Measurements from ENCODE around the gene JAG2.
A peak's percentile ranks its signal among the peaks of the same experiment; 100 is the strongest.

The JAG2 gene

GRCh38 chr14:105108516-105108864 is 60.1 kb downstream of the JAG2 start:
- DNase-seq = no peak

- no peak for DNase-seq
These were observed 60.6 kb downstream of the JAG2 start for GRCh38 chr14:105107781-105108515.

- DNase-seq = no peak
These were observed 61.2 kb downstream of the JAG2 start for GRCh38 chr14:105107351-105107750.

- no peak for DNase-seq
These were observed 63.4 kb downstream of the JAG2 start for GRCh38 chr14:105105158-105105557.

- DNase-seq = no peak
These were observed 65.7 kb downstream of the JAG2 start for GRCh38 chr14:105102893-105103292.

- no peak for DNase-seq
These were observed 66.2 kb downstream of the JAG2 start for GRCh38 chr14:105102361-105102870.

GRCh38 chr14:105100910-105101309 is 67.7 kb downstream of the JAG2 start:
- DNase-seq = no peak

GRCh38 chr14:105099778-105100177 is 68.8 kb downstream of the JAG2 start:
- DNase-seq = no peak

GRCh38 chr14:105098316-105098715 is 70.3 kb downstream of the JAG2 start:
- no peak for DNase-seq

GRCh38 chr14:105097794-105098127 is 70.8 kb downstream of the JAG2 start:
- DNase-seq = no peak

- no peak for DNase-seq
These were observed 72.2 kb downstream of the JAG2 start for GRCh38 chr14:105096206-105096875.

- no peak for DNase-seq
These were observed 73.3 kb downstream of the JAG2 start for GRCh38 chr14:105095236-105095805.

- no peak for DNase-seq
These were observed 74.2 kb downstream of the JAG2 start for GRCh38 chr14:105094193-105094907.

GRCh38 chr14:105093431-105094192 is 75.0 kb downstream of the JAG2 start:
- DNase-seq = peak; percentile 88

GRCh38 chr14:105093038-105093430 is 75.5 kb downstream of the JAG2 start:
- DNase-seq = peak; percentile 64

- peak; percentile 68 for DNase-seq
These were observed 76.2 kb downstream of the JAG2 start for GRCh38 chr14:105092171-105093037.

GRCh38 chr14:105091517-105092170 is 76.9 kb downstream of the JAG2 start:
- no peak for DNase-seq

- DNase-seq = no peak
These were observed 77.5 kb downstream of the JAG2 start for GRCh38 chr14:105091054-105091516.
